ENCODE measurements around the gene GGT6.

DNA sequence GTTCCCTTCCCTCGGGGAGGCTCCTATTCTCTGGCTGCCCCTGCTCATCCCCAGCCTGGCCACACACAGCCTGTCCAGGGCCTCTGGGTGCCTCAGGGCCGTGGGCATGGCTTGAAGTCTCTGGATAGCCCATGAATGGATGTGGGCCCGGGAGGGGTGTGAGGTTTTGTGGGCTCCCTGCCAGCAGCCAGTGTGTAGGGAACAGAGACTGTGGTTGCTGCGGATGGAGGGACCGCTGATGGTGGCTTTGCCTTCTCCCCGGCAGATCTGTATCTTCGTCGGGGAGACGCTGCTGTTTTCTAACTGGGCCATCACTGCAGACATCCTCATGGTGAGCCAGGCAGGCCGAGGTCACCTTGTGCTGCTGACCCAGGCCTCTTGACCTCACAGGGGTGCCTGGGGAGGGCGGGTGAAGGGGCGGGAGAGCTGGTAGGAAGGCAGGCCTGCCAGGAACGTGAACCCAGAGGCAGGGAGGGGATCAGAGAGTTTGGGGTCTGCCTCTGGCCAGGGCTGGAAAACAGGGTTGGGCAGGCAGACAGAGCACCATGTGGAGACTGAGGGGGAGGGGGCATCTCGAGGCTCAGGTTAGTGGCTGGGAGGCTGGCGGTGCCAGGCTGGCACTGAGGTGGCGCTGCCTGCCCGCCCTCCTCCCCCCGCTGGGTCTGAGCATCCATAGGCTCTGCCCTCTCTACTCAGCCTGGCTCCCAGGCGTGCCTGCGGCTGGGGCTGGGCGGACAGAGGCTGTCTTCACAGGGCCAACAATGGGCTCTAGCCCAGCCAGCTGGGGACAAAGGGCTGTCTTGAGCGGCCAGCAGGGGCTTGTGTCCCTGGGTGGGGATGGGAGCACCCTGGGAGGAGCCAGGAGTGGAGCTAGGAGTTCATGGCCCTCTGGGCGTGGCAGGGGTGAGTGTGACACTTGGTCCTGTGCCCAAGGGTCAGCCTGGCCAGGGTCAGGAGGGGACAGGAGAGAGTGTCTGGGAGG, 26.6 kb downstream of the GGT6 start:
- TF ChIP-seq, protein P1, sequence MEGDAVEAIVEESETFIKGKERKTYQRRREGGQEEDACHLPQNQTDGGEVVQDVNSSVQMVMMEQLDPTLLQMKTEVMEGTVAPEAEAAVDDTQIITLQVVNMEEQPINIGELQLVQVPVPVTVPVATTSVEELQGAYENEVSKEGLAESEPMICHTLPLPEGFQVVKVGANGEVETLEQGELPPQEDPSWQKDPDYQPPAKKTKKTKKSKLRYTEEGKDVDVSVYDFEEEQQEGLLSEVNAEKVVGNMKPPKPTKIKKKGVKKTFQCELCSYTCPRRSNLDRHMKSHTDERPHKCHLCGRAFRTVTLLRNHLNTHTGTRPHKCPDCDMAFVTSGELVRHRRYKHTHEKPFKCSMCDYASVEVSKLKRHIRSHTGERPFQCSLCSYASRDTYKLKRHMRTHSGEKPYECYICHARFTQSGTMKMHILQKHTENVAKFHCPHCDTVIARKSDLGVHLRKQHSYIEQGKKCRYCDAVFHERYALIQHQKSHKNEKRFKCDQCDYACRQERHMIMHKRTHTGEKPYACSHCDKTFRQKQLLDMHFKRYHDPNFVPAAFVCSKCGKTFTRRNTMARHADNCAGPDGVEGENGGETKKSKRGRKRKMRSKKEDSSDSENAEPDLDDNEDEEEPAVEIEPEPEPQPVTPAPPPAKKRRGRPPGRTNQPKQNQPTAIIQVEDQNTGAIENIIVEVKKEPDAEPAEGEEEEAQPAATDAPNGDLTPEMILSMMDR (IDR thresholded peaks at IDR 0.05; ENCODE audit: low read depth, low read length), result no peak
- no peak for TF ChIP-seq EZH2phosphoT487 (IDR thresholded peaks at IDR 0.05; ENCODE audit: low read depth)

Measured in OCI-LY3 (cell line).